ENCODE data around the gene SLN.

Gene SLN

GRCh38 chr11:107719557-107720302 is 7.9 kb upstream of the SLN start:
- DNase-seq (ENCODE audit: low read depth in 1 of 2, low spot score in 1 of 2): no peak

- no peak for DNase-seq (ENCODE audit: low read depth in 1 of 2, low spot score in 1 of 2)
These were observed 7.2 kb upstream of the SLN start for GRCh38 chr11:107719073-107719472.

GRCh38 chr11:107716884-107717532 is 5.2 kb upstream of the SLN start:
- DNase-seq (ENCODE audit: low read depth in 1 of 2, low spot score in 1 of 2): no peak

GRCh38 chr11:107713009-107713408 is 1.2 kb upstream of the SLN start:
- DNase-seq (ENCODE audit: low read depth in 1 of 2, low spot score in 1 of 2): no peak

GRCh38 chr11:107710301-107710700 is 1.6 kb downstream of the SLN start:
- no peak for DNase-seq (ENCODE audit: low read depth in 1 of 2, low spot score in 1 of 2)

GRCh38 chr11:107708792-107709191 is 3.1 kb downstream of the SLN start:
- DNase-seq (ENCODE audit: low read depth in 1 of 2, low spot score in 1 of 2): no peak

GRCh38 chr11:107707807-107708206 is 4.0 kb downstream of the SLN start:
- no peak for DNase-seq (ENCODE audit: low read depth in 1 of 2, low spot score in 1 of 2)

- no peak for DNase-seq (ENCODE audit: low read depth in 1 of 2, low spot score in 1 of 2)
These were observed 4.6 kb downstream of the SLN start for GRCh38 chr11:107707215-107707671.

GRCh38 chr11:107706531-107706930 is 5.3 kb downstream of the SLN start:
- DNase-seq (ENCODE audit: low read depth in 1 of 2, low spot score in 1 of 2): no peak

- DNase-seq (ENCODE audit: low read depth in 1 of 2, low spot score in 1 of 2): no peak
These were observed 6.8 kb downstream of the SLN start for GRCh38 chr11:107705027-107705426.

GRCh38 chr11:107704451-107704850 is 7.4 kb downstream of the SLN start:
- DNase-seq (ENCODE audit: low read depth in 1 of 2, low spot score in 1 of 2): no peak

GRCh38 chr11:107702723-107703122 is 9.1 kb downstream of the SLN start:
- DNase-seq (ENCODE audit: low read depth in 1 of 2, low spot score in 1 of 2): no peak

- no peak for DNase-seq (ENCODE audit: low read depth in 1 of 2, low spot score in 1 of 2)
These were observed 9.7 kb downstream of the SLN start for GRCh38 chr11:107702109-107702660.

GRCh38 chr11:107699371-107700285 is 12.2 kb downstream of the SLN start:
- DNase-seq (ENCODE audit: low read depth in 1 of 2, low spot score in 1 of 2): no peak

GRCh38 chr11:107697291-107697690 is 14.6 kb downstream of the SLN start:
- no peak for DNase-seq (ENCODE audit: low read depth in 1 of 2, low spot score in 1 of 2)

- DNase-seq (ENCODE audit: low read depth in 1 of 2, low spot score in 1 of 2): no peak
These were observed 15.7 kb downstream of the SLN start for GRCh38 chr11:107696140-107696539.

- DNase-seq (ENCODE audit: low read depth in 1 of 2, low spot score in 1 of 2): no peak
These were observed 16.4 kb downstream of the SLN start for GRCh38 chr11:107695446-107695845.

GRCh38 chr11:107691000-107691750 is 20.7 kb downstream of the SLN start:
- DNase-seq (ENCODE audit: low read depth in 1 of 2, low spot score in 1 of 2): no peak

- DNase-seq (ENCODE audit: low read depth in 1 of 2, low spot score in 1 of 2): peak in 1 of 2 donors; percentile 17
These were observed 22.3 kb downstream of the SLN start for GRCh38 chr11:107689317-107690202.

Data from stimulated activated CD4-positive, alpha-beta T cell treated with anti-CD3 and anti-CD28 coated beads, Interleukin-15, amount 100 ng/mL, for 1 hour (primary cell).